B cell (primary cell): Measurements from ENCODE around the gene EXOSC9.

Source experiments
- CTCF ChIP-seq: fragments of 200-600 bp; IDR thresholded peaks from one replicate; pipeline ENCODE4 v1.8.0; 2022; ENCODE audit warnings: antibody characterized with exemption, mild to moderate bottlenecking
- EZH2 ChIP-seq: IDR thresholded peaks from 2 replicates; pipeline ENCODE4 v1.6.1; 2012; ENCODE audit warnings: borderline replicate concordance, low read depth, mild to moderate bottlenecking, moderate library complexity, low read length; ENCODE audit not compliant: insufficient read depth, poor library complexity, severe bottlenecking

DNA sequence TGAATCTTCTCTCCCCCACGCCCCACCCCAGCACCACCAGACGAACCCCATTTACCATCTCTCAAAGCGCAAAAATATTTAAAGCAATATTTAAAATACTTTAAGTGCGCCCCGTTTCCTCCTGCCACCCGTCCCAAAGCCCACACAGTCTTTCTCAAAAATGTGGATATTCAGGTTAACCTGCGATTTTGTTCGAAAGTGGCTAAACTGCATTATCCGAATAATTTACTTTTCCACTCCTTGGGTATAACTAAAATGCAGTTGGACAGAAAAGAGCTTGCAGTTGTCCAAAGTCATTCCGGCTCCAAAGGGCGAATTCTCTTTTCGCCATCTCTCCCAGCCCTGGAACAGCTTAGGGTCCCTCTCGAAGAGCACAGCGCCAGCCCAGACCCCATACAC lies 36.8 kb upstream of the EXOSC9 start:
- TF ChIP-seq CTCF (no peak), EZH2 (no peak)
